Caco-2 (cell line): ENCODE results near the gene AVPI1. TPM values are rescaled to one million over a fixed set of nuclear protein-coding genes. Genes with fewer than 3 reads are reported as not detected.

Experiments used
- Bru-seq: library from RNA; stranded (reverse); fragments of 400-500 nt; gene quantifications from one replicate; lab custom pipeline; 2021; lab: Mats Ljungman, UMichigan
- BruChase-seq, 2 experiments: library from RNA; stranded (reverse); fragments of 400-500 nt; gene quantifications; one replicate each; lab custom pipeline; 2021; lab: Mats Ljungman, UMichigan
- BruUV-seq: library from RNA; stranded (reverse); fragments of 400-500 nt; replicated peaks from 2 replicates; lab custom pipeline; 2021; lab: Mats Ljungman, UMichigan
- CTCF ChIA-PET: fragments of 300-600 bp; sonication (Branson Sonifier 250); formaldehyde crosslinking; loops from one replicate; lab custom pipeline; 2022; ENCODE audit warnings: antibody characterized with exemption; lab: Charles Lee
- POLR2A ChIA-PET: fragments of 300-600 bp; sonication (Branson Sonifier 250); formaldehyde crosslinking; loops from one replicate; lab custom pipeline; 2022; ENCODE audit warnings: antibody characterized with exemption; lab: Charles Lee
- DNase-seq, 2 experiments: peaks; one replicate each; pipeline versions ENCODE4 v3.0.0 to v3.0.0-alpha.2; 2020 to 2022
- H3K27me3 ChIP-seq: replicated peaks from 2 replicates; pipeline ENCODE4 v1.6.0; 2011; ENCODE audit warnings: low read length; ENCODE audit not compliant: control insufficient read depth, insufficient read depth
- H3K36me3 ChIP-seq: 2 replicates; pipeline ENCODE4 v1.5.1; 2011; ENCODE audit warnings: low read length; ENCODE audit not compliant: control insufficient read depth, insufficient read depth
- H3K4me1 ChIP-seq: fragments of 250-450 bp; sonication (Bioruptor Pico); 2 replicates; pipeline ENCODE4 v1.5.1; 2020; ENCODE audit warnings: mild to moderate bottlenecking
- H3K4me3 ChIP-seq: 2 replicates; pipeline ENCODE4 v1.5.1; 2011; ENCODE audit warnings: low read depth, mild to moderate bottlenecking, control low read depth, low read length
- H3K9me3 ChIP-seq: fragments of 250-450 bp; sonication (Bioruptor Pico); 2 replicates; pipeline ENCODE4 v1.5.1; 2020; ENCODE audit warnings: mild to moderate bottlenecking, moderate library complexity
- H3K27ac Mint-ChIP-seq: one replicate; pipeline ENCODE4 v1.8.0; 2022; ENCODE audit warnings: mixed read lengths; ENCODE audit not compliant: unreplicated experiment
- H3K27me3 Mint-ChIP-seq: one replicate; pipeline ENCODE4 v1.8.0; 2022; ENCODE audit warnings: mixed read lengths; ENCODE audit not compliant: insufficient read depth, unreplicated experiment
- H3K36me3 Mint-ChIP-seq: one replicate; pipeline ENCODE4 v1.8.0; 2022; ENCODE audit warnings: mild to moderate bottlenecking, mixed read lengths; ENCODE audit not compliant: insufficient read depth, unreplicated experiment
- H3K4me1 Mint-ChIP-seq: one replicate; pipeline ENCODE4 v1.8.0; 2022; ENCODE audit warnings: low read depth, mixed read lengths; ENCODE audit not compliant: unreplicated experiment
- H3K4me3 Mint-ChIP-seq: one replicate; pipeline ENCODE4 v1.8.0; 2022; ENCODE audit warnings: mild to moderate bottlenecking, moderate library complexity, mixed read lengths; ENCODE audit not compliant: unreplicated experiment
- H3K9me3 Mint-ChIP-seq: one replicate; pipeline ENCODE4 v1.8.0; 2022; ENCODE audit warnings: mixed read lengths; ENCODE audit not compliant: unreplicated experiment
- intact Hi-C: fragments of 100-400 bp; cut with micrococcal nuclease; formaldehyde crosslinking; loops from one replicate; pipeline ENCODE4 v1.10.0; 2022; ENCODE audit not compliant: unreplicated experiment
- long read RNA-seq: library from polyadenylated mRNA; stranded (forward); transcript quantifications from one replicate; pipeline ENCODE4 v2.0.0, GENCODE V29; 2022
- total RNA-seq: library from RNA; stranded (reverse); gene quantifications from 2 replicates; pipeline ENCODE4 v1.2.3, GENCODE V29; 2022
- TF ChIP-seq, protein P1 (sequence below), 2 experiments: fragments of 200-600 bp in 1 of 2; IDR thresholded peaks; 1 replicate in 1 of 2; 2 replicates in 1 of 2; pipeline versions ENCODE4 v1.5.1 to v1.8.0; 2011 to 2022; ENCODE audit warnings: antibody characterized with exemption in 1 of 2, control low read depth in 1 of 2, inconsistent platforms in 1 of 2, low read depth in 1 of 2, low read length in 1 of 2, mild to moderate bottlenecking in 1 of 2, moderate library complexity in 1 of 2; ENCODE audit not compliant: insufficient read depth in 1 of 2, severe bottlenecking in 1 of 2, unreplicated experiment in 1 of 2

The AVPI1 gene, protein sequence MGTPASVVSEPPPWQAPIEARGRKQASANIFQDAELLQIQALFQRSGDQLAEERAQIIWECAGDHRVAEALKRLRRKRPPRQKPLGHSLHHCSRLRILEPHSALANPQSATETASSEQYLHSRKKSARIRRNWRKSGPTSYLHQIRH
- total RNA-seq (16.1 and 17.1 TPM in 2 replicates), Bru-seq, nascent RNA (percentile 78 among the genes with signal in this experiment), BruChase-seq, experiment 1, labeled RNA remaining after a 2-hour chase (percentile 69 among the genes with signal in this experiment), BruChase-seq, experiment 2, labeled RNA remaining after a 6-hour chase (percentile 57 among the genes with signal in this experiment)
- long read RNA-seq, transcript AVPI1-201 (3 exons, 1,457 nt): major isoform, 21 of 37 reads
- long read RNA-seq, partial matches to known transcripts: 0 of 37 reads
- long read RNA-seq, other reads (novel, unspliced or antisense): 16 of 37 reads

DNA sequence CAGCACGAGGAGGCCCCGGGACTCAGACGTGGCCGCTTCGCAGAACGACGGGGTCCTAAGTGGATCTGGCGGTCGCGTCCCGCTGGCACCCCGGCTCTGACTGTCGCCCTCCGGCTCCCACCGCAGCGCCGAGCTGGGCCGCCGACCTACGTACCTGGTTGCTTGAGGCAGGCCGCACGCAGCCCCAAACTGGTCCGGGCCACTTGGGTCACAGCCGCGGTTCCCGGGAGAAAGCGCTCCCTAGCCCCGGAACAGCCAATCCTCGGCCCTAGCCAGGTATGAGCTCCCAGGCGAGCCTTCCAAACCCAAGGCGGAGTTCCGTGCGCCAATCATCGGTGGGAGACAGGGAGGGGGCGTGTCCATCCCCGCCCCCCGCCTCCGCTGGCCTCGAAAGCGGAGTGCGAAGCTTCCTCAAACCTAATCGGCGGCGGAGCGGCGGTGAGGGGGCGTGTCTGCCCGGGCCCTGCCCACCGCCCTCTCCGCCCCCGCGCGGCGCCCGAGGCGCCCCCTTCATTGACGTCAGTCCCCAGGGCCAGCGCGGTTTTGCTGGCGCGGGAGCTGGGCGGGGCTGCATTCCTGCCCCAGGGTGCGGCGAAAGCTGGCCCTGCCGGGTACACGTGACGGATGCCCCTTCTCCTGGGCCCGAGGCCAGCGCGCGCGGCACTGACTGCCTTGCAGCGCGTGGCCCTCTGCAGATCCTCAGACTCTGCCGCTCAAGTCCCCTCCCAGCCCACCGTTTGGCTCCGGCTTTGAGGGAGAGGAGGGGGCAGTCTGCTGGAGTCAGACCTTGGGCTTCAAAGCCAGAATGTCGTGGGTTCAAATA is at the start of gene AVPI1:
TSS of gene AVPI1 (minus strand) at position 280 of the 823 bp plus-strand sequence. CDS start 7,336 bp downstream, outside the sequence.
- Mint-ChIP-seq H3K27me3 (no peaks in the 10 kb centered on the region), H3K4me3 (peak within 1 kb of the TSS; percentile 71), H3K27ac (peak within 1 kb of the TSS; percentile 97), H3K36me3 (peaks cover 13% of the 10 kb centered on the region), H3K9me3 (no peaks in the 10 kb centered on the region), H3K4me1 (peaks cover 18% of the 10 kb centered on the region)
- no peaks in the 10 kb centered on the region for H3K9me3 ChIP-seq
- CTCF ChIA-PET: interaction anchor here (0.7 to 2.4 kb wide), 12 partner anchors 9 to 221 kb away, joined by 3 to 20 read pairs (median 6); partner anchors contain the start of genes ANKRD2, MARVELD1 and ZFYVE27
- peak; percentile 98 to 100 for DNase-seq
- no peaks in the 10 kb centered on the region for H3K27me3 ChIP-seq
- no TSS peak for BruUV-seq
- intact Hi-C loops: loop anchor here (1.0 kb wide), 3 partner anchors 23 to 50 kb away; partner anchors contain the start of genes PI4K2A and ZFYVE27
- POLR2A ChIA-PET: interaction anchor here (0.5 to 2.0 kb wide), 21 partner anchors 9 to 454 kb away, joined by 3 to 36 read pairs (median 5); partner anchors contain the start of genes MARVELD1, PI4K2A and ZFYVE27
- TF ChIP-seq, protein P1, sequence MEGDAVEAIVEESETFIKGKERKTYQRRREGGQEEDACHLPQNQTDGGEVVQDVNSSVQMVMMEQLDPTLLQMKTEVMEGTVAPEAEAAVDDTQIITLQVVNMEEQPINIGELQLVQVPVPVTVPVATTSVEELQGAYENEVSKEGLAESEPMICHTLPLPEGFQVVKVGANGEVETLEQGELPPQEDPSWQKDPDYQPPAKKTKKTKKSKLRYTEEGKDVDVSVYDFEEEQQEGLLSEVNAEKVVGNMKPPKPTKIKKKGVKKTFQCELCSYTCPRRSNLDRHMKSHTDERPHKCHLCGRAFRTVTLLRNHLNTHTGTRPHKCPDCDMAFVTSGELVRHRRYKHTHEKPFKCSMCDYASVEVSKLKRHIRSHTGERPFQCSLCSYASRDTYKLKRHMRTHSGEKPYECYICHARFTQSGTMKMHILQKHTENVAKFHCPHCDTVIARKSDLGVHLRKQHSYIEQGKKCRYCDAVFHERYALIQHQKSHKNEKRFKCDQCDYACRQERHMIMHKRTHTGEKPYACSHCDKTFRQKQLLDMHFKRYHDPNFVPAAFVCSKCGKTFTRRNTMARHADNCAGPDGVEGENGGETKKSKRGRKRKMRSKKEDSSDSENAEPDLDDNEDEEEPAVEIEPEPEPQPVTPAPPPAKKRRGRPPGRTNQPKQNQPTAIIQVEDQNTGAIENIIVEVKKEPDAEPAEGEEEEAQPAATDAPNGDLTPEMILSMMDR (IDR thresholded peaks at IDR 0.05; ENCODE audit: insufficient read depth in 1 of 2, low read depth in 1 of 2, low read length in 1 of 2, severe bottlenecking in 1 of 2, unreplicated experiment in 1 of 2): no peak
- peak within 1 kb of the TSS; percentile 89 for H3K4me3 ChIP-seq
- peaks cover 41% of the 10 kb centered on the region for H3K4me1 ChIP-seq
- no peaks in the 10 kb centered on the region for H3K36me3 ChIP-seq

DNA sequence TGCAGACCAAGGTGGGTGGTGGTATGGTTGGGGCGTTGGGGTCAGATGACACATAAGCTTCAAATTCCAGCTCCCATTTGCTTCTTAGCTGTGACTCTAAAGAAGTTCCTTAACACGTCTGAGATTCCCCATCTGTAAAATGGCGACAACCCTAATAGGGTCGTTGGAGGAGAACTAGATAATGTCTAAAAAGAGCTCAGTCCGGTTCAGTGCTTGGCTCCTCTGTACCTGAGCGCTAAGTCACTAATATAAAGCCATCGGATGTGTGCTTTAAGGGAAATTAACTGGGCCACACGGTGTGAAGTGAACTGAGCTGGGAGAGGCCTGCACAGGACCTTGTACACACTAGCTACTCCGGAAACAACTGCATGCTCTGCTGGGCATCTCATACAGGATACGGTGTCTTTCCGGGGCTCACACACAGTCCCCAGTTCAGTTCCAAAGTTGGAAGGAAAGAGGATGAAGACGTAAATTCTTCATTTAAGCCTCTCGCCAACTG is 49.4 kb upstream of the AVPI1 start:
- Mint-ChIP-seq H3K9me3 (peaks cover 5% of the 10 kb centered on the region), H3K4me1 (peaks cover 21% of the 10 kb centered on the region), H3K36me3 (peaks cover 42% of the 10 kb centered on the region), H3K4me3 (peak overlapping the region; percentile 83), H3K27me3 (no peaks in the 10 kb centered on the region), H3K27ac (peak overlapping the region; percentile 84)
- peaks cover 4% of the 10 kb centered on the region; the same call in 1 of the 2 replicates for H3K4me1 ChIP-seq
- ChIA-PET POLR2A (interaction anchor here (0.7 to 2.2 kb wide), 11 partner anchors 9 to 335 kb away, joined by 3 to 36 read pairs (median 4); partner anchors contain the start of genes AVPI1, MARVELD1 and RRP12), CTCF (interaction anchor here (0.7 to 3.6 kb wide), 9 partner anchors 8 to 1306 kb away, joined by 3 to 17 read pairs (median 7); partner anchors contain the start of genes AVPI1 and MARVELD1)
- no peak for DNase-seq
- no peaks in the 10 kb centered on the region for H3K9me3 ChIP-seq
- BruUV-seq: TSS peak; percentile 97
- no peaks in the 10 kb centered on the region for H3K27me3 ChIP-seq
- H3K4me3 ChIP-seq: peak overlapping the region; percentile 77
- intact Hi-C loops: loop anchor here (10.0 kb wide), 1 partner anchor 332 kb away; the partner anchor contains the start of gene RRP12
- TF ChIP-seq, protein P1 (IDR thresholded peaks at IDR 0.05; ENCODE audit: insufficient read depth in 1 of 2, low read depth in 1 of 2, low read length in 1 of 2, severe bottlenecking in 1 of 2, unreplicated experiment in 1 of 2): no peak
- H3K36me3 ChIP-seq: 0 out of 2 replicates have a peak, but pooled peaks cover 3% of the 10 kb centered on the region
